H9 (cell line): ENCODE measurements around the gene VRK3. TPM values are rescaled to one million over a fixed set of nuclear protein-coding genes. Genes with fewer than 3 reads are reported as not detected.

Experiments used
- DNase-seq: peaks from one replicate; pipeline ENCODE4 v3.0.0-alpha.2; 2017
- H2AFZ ChIP-seq: one replicate; pipeline ENCODE4 v1.6.1; 2013; ENCODE audit warnings: mild to moderate bottlenecking, low read length, control low read depth, moderate library complexity
- H2AK5ac ChIP-seq: 2 replicates; pipeline ENCODE4 v1.6.1; 2013; ENCODE audit warnings: low read length, control low read depth, mixed read lengths; ENCODE audit not compliant: insufficient read length
- H2BK120ac ChIP-seq: one replicate; pipeline ENCODE4 v1.6.1; 2013; ENCODE audit warnings: low read depth, mild to moderate bottlenecking, low read length, control low read depth, inconsistent platforms; ENCODE audit not compliant: poor library complexity, severe bottlenecking
- H2BK12ac ChIP-seq: 2 replicates; pipeline ENCODE4 v1.6.1; 2013; ENCODE audit warnings: low read length, control low read depth, mixed read lengths, low read depth; ENCODE audit not compliant: insufficient read length
- H2BK15ac ChIP-seq: 2 replicates; pipeline ENCODE4 v1.6.1; 2013; ENCODE audit warnings: low read depth, low read length, control low read depth
- H2BK20ac ChIP-seq: one replicate; pipeline ENCODE4 v1.6.1; 2013; ENCODE audit warnings: low read depth, mild to moderate bottlenecking, low read length, control low read depth, inconsistent platforms; ENCODE audit not compliant: poor library complexity, severe bottlenecking
- H2BK5ac ChIP-seq: 2 replicates; pipeline ENCODE4 v1.6.1; 2013; ENCODE audit warnings: low read length, control low read depth, mixed read lengths; ENCODE audit not compliant: insufficient read length
- H3K14ac ChIP-seq: 2 replicates; pipeline ENCODE4 v1.6.1; 2013; ENCODE audit warnings: low read length, control low read depth; ENCODE audit not compliant: insufficient read depth
- H3K18ac ChIP-seq: 2 replicates; pipeline ENCODE4 v1.6.1; 2013; ENCODE audit warnings: low read depth, mild to moderate bottlenecking, mixed read lengths, low read length, control low read depth; ENCODE audit not compliant: insufficient read length
- H3K23ac ChIP-seq: 2 replicates; pipeline ENCODE4 v1.6.1; 2013; ENCODE audit warnings: low read length, control low read depth, mixed read lengths, low read depth; ENCODE audit not compliant: insufficient read length
- H3K23me2 ChIP-seq: 2 replicates; pipeline ENCODE4 v1.6.1; 2013; ENCODE audit warnings: low read depth, mild to moderate bottlenecking, mixed read lengths, low read length, control low read depth; ENCODE audit not compliant: insufficient read length, poor library complexity, severe bottlenecking
- H3K27ac ChIP-seq: 2 replicates; pipeline ENCODE4 v1.5.1; 2013; ENCODE audit warnings: low read length, control low read depth, mixed read lengths, low read depth; ENCODE audit not compliant: insufficient read length
- H3K27me3 ChIP-seq: 2 replicates; pipeline ENCODE4 v1.6.1; 2013; ENCODE audit warnings: low read length, control low read depth, inconsistent platforms; ENCODE audit not compliant: insufficient read depth
- H3K4ac ChIP-seq: 2 replicates; pipeline ENCODE4 v1.6.1; 2013; ENCODE audit warnings: low read depth, mild to moderate bottlenecking, control low read depth, inconsistent platforms, low read length, moderate library complexity
- H3K4me1 ChIP-seq: 2 replicates; pipeline ENCODE4 v1.6.1; 2013; ENCODE audit warnings: low read length, control low read depth, inconsistent platforms; ENCODE audit not compliant: insufficient read depth
- H3K4me2 ChIP-seq: 2 replicates; pipeline ENCODE4 v1.6.1; 2013; ENCODE audit warnings: low read length, control low read depth, mixed read lengths; ENCODE audit not compliant: insufficient read length, insufficient read depth
- H3K56ac ChIP-seq: 2 replicates; pipeline ENCODE4 v1.6.1; 2013; ENCODE audit warnings: low read depth, mild to moderate bottlenecking, mixed read lengths, low read length, control low read depth; ENCODE audit not compliant: insufficient read length
- H3K79me1 ChIP-seq: 2 replicates; pipeline ENCODE4 v1.6.1; 2013; ENCODE audit warnings: low read depth, mild to moderate bottlenecking, moderate library complexity, low read length, control low read depth, inconsistent platforms; ENCODE audit not compliant: insufficient read depth, poor library complexity, severe bottlenecking
- H3K79me2 ChIP-seq: 2 replicates; pipeline ENCODE4 v1.6.1; 2013; ENCODE audit warnings: low read length, control low read depth, inconsistent platforms; ENCODE audit not compliant: insufficient read depth
- H3K9ac ChIP-seq: 2 replicates; pipeline ENCODE4 v1.6.1; 2013; ENCODE audit warnings: low read length, control low read depth, mixed read lengths; ENCODE audit not compliant: insufficient read length; ENCODE audit errors: extremely low read depth
- H3K9me3 ChIP-seq: one replicate; pipeline ENCODE4 v1.6.1; 2013; ENCODE audit warnings: low read depth, low read length, inconsistent platforms; ENCODE audit not compliant: control insufficient read depth
- H3T11ph ChIP-seq: one replicate; pipeline ENCODE4 v1.6.1; 2013; ENCODE audit warnings: mild to moderate bottlenecking, low read length, control low read depth, inconsistent platforms
- H4K20me1 ChIP-seq: one replicate; pipeline ENCODE4 v1.6.1; 2013; ENCODE audit not compliant: control insufficient read depth, insufficient read length, insufficient read depth
- H4K5ac ChIP-seq: 2 replicates; pipeline ENCODE4 v1.6.1; 2013; ENCODE audit warnings: low read depth, mild to moderate bottlenecking, mixed read lengths, low read length, control low read depth; ENCODE audit not compliant: insufficient read length
- H4K8ac ChIP-seq: replicated peaks from 2 replicates; pipeline ENCODE4 v1.6.1; 2013; ENCODE audit warnings: low read length, control low read depth, mixed read lengths, low read depth; ENCODE audit not compliant: insufficient read length
- H4K91ac ChIP-seq: 2 replicates; pipeline ENCODE4 v1.6.1; 2013; ENCODE audit warnings: low read depth, mild to moderate bottlenecking, moderate library complexity, mixed read lengths, low read length, control low read depth; ENCODE audit not compliant: insufficient read length
- H3K27ac Mint-ChIP-seq, 3 experiments: 2 replicates in 2 of 3; 3 replicates in 1 of 3; pipeline ENCODE4 v1.8.0; 2020 to 2021; ENCODE audit warnings: mixed read lengths in 3 of 3, mild to moderate bottlenecking in 1 of 3, moderate library complexity in 1 of 3
- H3K27me3 Mint-ChIP-seq: 2 replicates; pipeline ENCODE4 v1.8.0; 2021; ENCODE audit warnings: low read depth, mild to moderate bottlenecking, moderate library complexity, mixed read lengths
- H3K36me3 Mint-ChIP-seq, 3 experiments: 2 replicates in 2 of 3; 3 replicates in 1 of 3; pipeline ENCODE4 v1.8.0; 2020 to 2021; ENCODE audit warnings: low read depth in 3 of 3, mixed read lengths in 3 of 3; ENCODE audit not compliant: insufficient read depth in 1 of 3
- H3K4me1 Mint-ChIP-seq, 2 experiments: 2 replicates each; pipeline ENCODE4 v1.8.0; 2020; ENCODE audit warnings: mixed read lengths in 2 of 2
- H3K4me3 Mint-ChIP-seq, 2 experiments: 2 replicates in 1 of 2; 3 replicates in 1 of 2; pipeline ENCODE4 v1.8.0; 2020 to 2021; ENCODE audit warnings: mild to moderate bottlenecking in 2 of 2, mixed read lengths in 2 of 2, moderate library complexity in 1 of 2
- H3K9me3 Mint-ChIP-seq, 2 experiments: 2 replicates in 1 of 2; 3 replicates in 1 of 2; pipeline ENCODE4 v1.8.0; 2020; ENCODE audit warnings: mild to moderate bottlenecking in 2 of 2, mixed read lengths in 2 of 2, moderate library complexity in 1 of 2
- CTCF ChIP-seq: fragments of 200-600 bp; sonication (generic); conservative IDR thresholded peaks from 3 replicates; pipeline ENCODE4 v1.8.0; 2021; ENCODE audit warnings: antibody characterized with exemption, mild to moderate bottlenecking
- WGBS: extraction: QIAGEN DNeasy Blood & Tissue Kit; methylation state at CpG from one replicate; pipeline ENCODE4 v1.1.7; 2013; ENCODE audit warnings: missing lambda C conversion rate, low lambda C conversion rate, mixed read lengths; ENCODE audit not compliant: insufficient read length; ENCODE audit errors: extremely low coverage; 5-methylcytosine and 5-hydroxymethylcytosine counted together
- total RNA-seq: library from RNA; stranded (reverse); gene quantifications from 2 replicates; pipeline ENCODE4 v1.2.1, GENCODE V29; 2021

The VRK3 gene
- total RNA-seq, 1 experiment from 2014 or later, result 33.5 TPM

GRCh38 chr19:50047671-50048070, 22.5 kb upstream of the VRK3 start:
- H3K79me2 ChIP-seq, result no peaks in the 10 kb centered on the region
- H3T11ph ChIP-seq, result no peak overlapping the region
- H4K20me1 ChIP-seq, result no peaks in the 10 kb centered on the region
- H3K4me1 ChIP-seq, result no peaks in the 10 kb centered on the region
- no peak for DNase-seq
- H3K4ac ChIP-seq, result no peak overlapping the region
- H4K8ac ChIP-seq, result no peak overlapping the region
- no peak overlapping the region for H3K27ac ChIP-seq
- no peak for TF ChIP-seq CTCF
- H3K9me3 Mint-ChIP-seq, result peaks cover 70 to 74% of the 10 kb centered on the region in 2 experiments
- H2BK20ac ChIP-seq, result no peak overlapping the region
- no peaks in the 10 kb centered on the region for H3K79me1 ChIP-seq
- no peak overlapping the region for H2AK5ac ChIP-seq
- H3K14ac ChIP-seq, result no peak overlapping the region
- no peak overlapping the region for H2BK15ac ChIP-seq
- H3K23ac ChIP-seq, result no peak overlapping the region
- H3K27ac Mint-ChIP-seq, result no peak overlapping the region
- no peak overlapping the region for H3K9ac ChIP-seq
- no peak overlapping the region for H4K5ac ChIP-seq
- peaks cover 6% of the 10 kb centered on the region for H3K27me3 Mint-ChIP-seq
- no peaks in the 10 kb centered on the region for H3K23me2 ChIP-seq
- H3K18ac ChIP-seq, result no peak overlapping the region
- H4K91ac ChIP-seq, result no peak overlapping the region
- H3K9me3 ChIP-seq, result peaks cover 60% of the 10 kb centered on the region
- no CpG with 5 or more reads among the region's 4 CpGs for WGBS
- H2BK120ac ChIP-seq, result no peak overlapping the region
- H2BK5ac ChIP-seq, result no peak overlapping the region
- no peak overlapping the region for H2AFZ ChIP-seq
- H3K27me3 ChIP-seq, result no peaks in the 10 kb centered on the region
- no peak overlapping the region for H3K4me2 ChIP-seq
- H3K4me1 Mint-ChIP-seq, result peaks cover 3 to 6% of the 10 kb centered on the region in 2 experiments; a peak in 3 of 4 replicates
- H2BK12ac ChIP-seq, result no peak overlapping the region
- H3K56ac ChIP-seq, result no peak overlapping the region
- H3K36me3 Mint-ChIP-seq, result peaks cover 58 to 62% (median 60%) of the 10 kb centered on the region in 3 experiments
- no peak overlapping the region; a peak in 1 of 5 replicates for H3K4me3 Mint-ChIP-seq
